ENCODE measurements around the gene PCDHGA2. TPM values are rescaled to one million over a fixed set of nuclear protein-coding genes. Genes with fewer than 3 reads are reported as not detected.
"Not testable (repeated sequence)": the region's sequence is repeated elsewhere in the genome, so short reads cannot be mapped to it uniquely, and the experiment has no call there.

Gene PCDHGA2
- 3.6 TPM for total RNA-seq

GRCh38 chr5:141338538-141339306 lies at the start of gene PCDHGA2:
Gene PCDHGA2 (plus strand): TSS chr5:141338760.
- no peak for DNase-seq

GRCh38 chr5:141298376-141298775 lies 40.2 kb upstream of the PCDHGA2 start:
- no peak for DNase-seq

DNA sequence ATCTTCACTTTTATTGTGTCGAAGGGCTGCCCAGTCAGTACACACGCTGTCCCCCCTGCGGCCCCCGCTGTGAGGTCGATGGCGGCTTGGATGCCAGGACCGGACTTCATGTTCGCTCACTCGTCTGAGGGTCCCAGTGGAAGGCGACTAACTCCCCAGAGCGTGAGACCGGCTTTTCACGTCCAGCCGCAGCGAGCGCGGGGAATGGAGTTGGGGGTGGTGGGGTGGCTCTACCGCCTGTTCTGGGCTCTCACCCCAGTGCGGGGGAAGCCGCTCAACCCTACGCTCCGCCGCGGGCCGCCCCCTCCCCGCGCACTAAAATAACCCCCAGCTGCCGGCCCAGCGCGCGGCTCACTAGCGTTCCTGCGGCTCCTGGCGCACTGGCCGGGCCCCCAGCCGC lies 34.8 kb upstream of the PCDHGA2 start, which contains the start of gene SLC25A2:
TSS of gene SLC25A2 (minus strand) at position 294 of the 400 bp plus-strand sequence. CDS start at position 110, 184 bp downstream.
- no peak for DNase-seq

DNA sequence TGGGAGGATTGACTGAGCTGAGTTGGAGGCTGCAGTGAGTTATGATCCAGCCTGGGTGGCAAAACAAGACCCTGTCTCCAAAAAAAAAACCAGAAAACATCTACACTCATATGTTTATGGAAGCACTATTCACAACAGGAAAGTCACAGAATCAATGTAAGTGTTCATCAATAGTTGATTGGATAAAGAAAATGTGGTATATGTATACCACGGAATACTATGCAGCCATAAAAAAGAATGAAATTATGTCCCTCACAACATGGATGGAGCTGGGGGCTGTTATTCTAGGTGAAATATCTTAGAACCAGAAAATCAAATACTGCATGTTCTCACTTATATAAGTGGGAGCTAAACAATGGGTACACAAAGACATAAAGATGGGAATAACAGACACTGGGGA lies 31.9 kb upstream of the PCDHGA2 start:
- DNase-seq = no peak

DNA sequence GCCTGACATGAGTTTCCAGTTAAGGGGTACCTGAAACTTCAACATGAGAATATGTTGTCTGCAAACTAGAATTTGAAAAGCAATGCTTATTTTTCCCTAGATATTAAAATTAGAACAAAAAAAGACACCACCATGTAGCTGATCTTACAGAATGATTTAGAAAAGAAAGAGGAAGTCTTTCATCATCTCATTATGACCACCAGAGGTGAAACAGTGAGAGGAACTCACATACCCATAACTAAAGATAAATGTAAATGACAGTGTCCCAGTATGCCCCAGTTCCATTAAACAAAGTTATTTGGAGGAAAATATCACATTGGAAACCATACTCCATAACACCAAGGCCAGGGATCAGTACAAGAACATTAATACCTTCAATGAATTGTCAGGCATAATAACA lies 24.8 kb upstream of the PCDHGA2 start:
- DNase-seq = no peak

- not testable (repeated sequence) for DNase-seq
Observed at GRCh38 chr5:141316963-141317362, 21.6 kb upstream of the PCDHGA2 start.

GRCh38 chr5:141319202-141319601 lies 19.4 kb upstream of the PCDHGA2 start:
- no peak for DNase-seq

GRCh38 chr5:141319699-141320098 lies 18.9 kb upstream of the PCDHGA2 start:
- DNase-seq = no peak

- DNase-seq = peak; percentile 91
Observed at GRCh38 chr5:141320225-141321169, 18.1 kb upstream of the PCDHGA2 start, which contains the start of gene TAF7. Gene TAF7 (minus strand): TSS chr5:141320784. CDS start chr5:141320044, 740 bp downstream.

DNA sequence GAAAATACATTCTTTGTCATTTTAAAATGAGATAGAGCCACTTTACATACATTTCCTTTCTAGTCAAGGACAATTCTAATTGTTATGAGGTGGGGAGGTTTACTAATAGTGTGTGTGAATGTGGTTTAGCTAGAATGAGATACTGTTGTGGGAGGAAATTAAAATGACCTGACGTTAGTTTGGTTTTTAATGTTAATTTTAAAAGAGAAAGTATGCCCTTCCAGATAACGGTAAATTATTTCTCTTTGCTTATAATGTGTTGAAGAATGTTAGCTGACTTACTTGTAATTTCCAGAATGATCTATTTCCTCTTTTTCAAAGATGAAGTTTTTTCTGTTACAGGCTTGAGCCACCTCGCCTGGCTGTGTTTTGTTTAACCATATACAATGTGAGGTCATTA lies 16.3 kb upstream of the PCDHGA2 start:
- DNase-seq = no peak

GRCh38 chr5:141326088-141326854 lies 12.3 kb upstream of the PCDHGA2 start:
- DNase-seq = no peak

DNA sequence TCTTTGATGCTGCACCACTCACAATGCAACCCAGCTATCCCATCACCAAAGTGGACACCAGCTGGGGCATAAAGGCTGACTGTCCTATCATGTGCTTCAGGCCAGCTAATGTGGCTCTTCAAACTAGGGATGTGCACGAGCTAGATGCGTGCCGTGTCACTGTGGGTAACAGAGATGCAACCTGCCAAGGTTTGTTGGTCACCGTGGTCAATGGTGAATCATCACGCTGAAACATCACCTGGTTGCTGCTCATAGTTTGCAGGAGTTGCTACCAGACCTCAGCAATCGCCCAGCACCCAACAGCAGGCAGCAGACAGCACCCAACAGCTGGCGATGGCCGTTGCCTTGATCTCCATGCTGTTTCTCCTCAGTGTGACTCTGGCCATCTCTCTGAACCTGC lies 10.3 kb upstream of the PCDHGA2 start:
- DNase-seq = no peak

DNA sequence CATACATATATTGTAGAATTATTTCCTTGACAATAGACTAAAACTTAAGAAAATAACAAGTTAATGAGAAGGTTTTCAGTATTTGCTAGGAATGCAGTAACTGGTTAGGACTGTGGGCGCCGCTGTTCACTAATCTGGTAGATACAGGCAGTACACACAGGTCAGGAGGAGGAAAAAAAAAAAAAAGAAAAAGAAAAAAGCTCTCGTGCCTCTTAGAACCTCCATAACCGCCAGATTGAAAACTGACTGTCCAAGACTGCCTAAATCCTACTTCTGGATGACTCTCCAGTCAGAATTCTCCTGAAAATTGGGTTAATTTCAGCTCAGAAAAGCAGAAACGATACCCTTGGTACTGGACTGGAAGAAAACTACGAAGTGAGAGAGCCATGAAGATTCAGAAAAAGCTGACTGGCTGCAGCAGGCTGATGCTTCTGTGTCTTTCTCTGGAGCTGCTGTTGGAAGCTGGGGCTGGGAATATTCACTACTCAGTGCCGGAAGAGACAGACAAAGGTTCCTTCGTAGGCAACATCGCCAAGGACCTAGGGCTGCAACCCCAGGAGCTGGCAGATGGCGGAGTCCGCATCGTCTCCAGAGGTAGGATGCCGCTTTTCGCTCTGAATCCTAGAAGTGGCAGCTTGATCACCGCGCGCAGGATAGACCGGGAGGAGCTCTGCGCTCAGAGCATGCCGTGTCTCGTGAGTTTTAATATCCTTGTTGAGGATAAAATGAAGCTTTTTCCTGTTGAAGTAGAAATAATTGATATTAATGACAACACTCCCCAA lies 8.1 kb upstream of the PCDHGA2 start, which contains the start of gene PCDHGA1:
TSS of gene PCDHGA1 (plus strand) at position 216 of the 782 bp plus-strand sequence.
- DNase-seq = no peak

GRCh38 chr5:141332571-141332970 lies 6.0 kb upstream of the PCDHGA2 start:
- DNase-seq = not testable (repeated sequence)

- not testable (repeated sequence) for DNase-seq
Observed at GRCh38 chr5:141340781-141341354, 2.3 kb downstream of the PCDHGA2 start.

DNA sequence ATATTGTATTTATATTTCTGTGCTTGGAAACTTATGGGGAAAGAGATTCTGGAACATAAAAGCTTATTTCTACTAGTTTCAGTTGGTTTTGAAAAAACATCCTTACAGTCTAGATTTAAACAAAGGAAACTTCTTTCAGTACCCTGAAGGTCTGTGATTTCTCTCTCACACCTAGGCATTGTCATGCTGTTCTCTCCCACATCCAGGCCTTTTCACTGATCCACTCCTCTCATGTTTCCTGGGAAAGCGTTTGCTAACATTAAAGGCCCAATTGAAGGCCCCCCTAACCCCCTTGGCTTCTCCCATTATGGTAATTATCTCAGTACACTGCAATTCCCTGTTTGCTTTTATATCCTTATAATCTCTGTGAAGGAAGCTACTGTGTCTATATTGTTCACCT lies 4.2 kb downstream of the PCDHGA2 start:
- DNase-seq = no peak

GRCh38 chr5:141343242-141343952 lies 4.8 kb downstream of the PCDHGA2 start, which contains the start of gene PCDHGA3:
Gene PCDHGA3 (plus strand): TSS chr5:141343829. CDS start chr5:141344034, 205 bp downstream.
- DNase-seq = no peak

DNA sequence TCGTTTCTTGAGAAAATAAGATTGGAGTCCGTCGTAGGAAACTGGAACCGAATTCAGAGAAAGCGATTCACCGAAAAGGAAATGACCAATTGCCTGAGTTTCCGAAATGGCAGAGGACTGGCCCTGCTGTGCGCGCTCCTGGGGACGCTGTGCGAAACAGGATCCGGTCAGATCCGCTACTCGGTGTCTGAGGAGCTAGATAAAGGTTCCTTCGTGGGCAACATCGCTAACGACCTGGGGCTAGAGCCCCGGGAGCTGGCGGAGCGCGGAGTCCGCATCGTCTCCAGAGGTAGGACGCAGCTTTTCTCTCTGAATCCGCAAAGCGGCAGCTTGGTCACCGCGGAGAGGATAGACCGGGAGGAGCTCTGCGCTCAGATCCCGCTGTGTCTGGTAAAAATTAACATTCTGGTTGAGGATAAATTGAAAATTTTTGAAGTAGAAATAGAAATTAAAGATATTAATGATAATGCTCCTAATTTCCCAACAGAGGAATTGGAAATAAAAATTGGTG lies 5.4 kb downstream of the PCDHGA2 start:
- DNase-seq = no peak

DNA sequence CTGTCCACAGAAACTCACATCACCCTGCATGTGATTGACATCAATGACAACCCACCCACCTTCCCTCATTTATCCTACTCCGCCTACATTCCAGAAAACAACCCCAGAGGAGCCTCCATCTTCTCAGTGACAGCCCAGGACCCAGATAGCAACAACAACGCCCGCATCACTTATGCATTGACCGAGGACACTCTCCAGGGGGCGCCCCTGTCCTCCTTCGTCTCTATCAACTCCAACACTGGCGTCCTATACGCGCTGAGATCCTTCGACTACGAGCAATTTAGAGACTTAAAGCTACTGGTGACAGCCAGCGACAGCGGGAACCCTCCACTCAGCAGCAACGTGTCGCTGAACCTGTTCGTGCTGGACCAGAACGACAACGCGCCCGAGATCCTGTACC lies 6.8 kb downstream of the PCDHGA2 start:
- DNase-seq = no peak

DNA sequence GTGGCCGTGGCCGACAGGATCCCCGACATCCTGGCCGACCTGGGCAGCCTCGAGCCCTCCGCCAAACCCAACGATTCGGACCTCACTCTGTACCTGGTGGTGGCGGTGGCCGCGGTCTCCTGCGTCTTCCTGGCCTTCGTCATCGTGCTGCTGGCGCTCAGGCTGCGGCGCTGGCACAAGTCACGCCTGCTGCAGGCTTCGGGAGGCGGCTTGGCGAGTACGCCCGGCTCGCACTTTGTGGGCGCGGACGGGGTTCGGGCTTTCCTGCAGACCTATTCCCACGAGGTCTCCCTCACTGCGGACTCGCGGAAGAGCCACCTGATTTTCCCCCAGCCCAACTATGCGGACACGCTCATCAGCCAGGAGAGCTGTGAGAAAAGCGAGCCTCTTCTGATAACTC lies 7.5 kb downstream of the PCDHGA2 start:
- not testable (repeated sequence) for DNase-seq

All from skin of body (tissue), 2 donors.